Stimulated activated CD4-positive, alpha-beta T cell treated with anti-CD3 and anti-CD28 coated beads, Interleukin-2, amount 100 ng/mL, for 48 hours (primary cell): ENCODE data around the gene PPM1F.

ENCODE experiments used
- DNase-seq, 2 donors: peaks; one replicate each; pipeline ENCODE4 v3.0.0-alpha.2; 2020

The PPM1F gene

GRCh38 chr22:21975273-21975672 is 22.6 kb upstream of the PPM1F start:
- no peak for DNase-seq

GRCh38 chr22:21974058-21974649 is 21.5 kb upstream of the PPM1F start:
- DNase-seq: no peak

- no peak for DNase-seq
Measured at GRCh38 chr22:21972806-21973205, 20.2 kb upstream of the PPM1F start.

- DNase-seq: peak; percentile 48 to 56
Measured at GRCh38 chr22:21972293-21972779, 19.7 kb upstream of the PPM1F start.

GRCh38 chr22:21971858-21972275 is 19.2 kb upstream of the PPM1F start:
- no peak for DNase-seq

- no peak for DNase-seq
Measured at GRCh38 chr22:21970800-21971617, 18.4 kb upstream of the PPM1F start.

GRCh38 chr22:21970037-21970799 is 17.6 kb upstream of the PPM1F start:
- DNase-seq: no peak

GRCh38 chr22:21968452-21969129 is 15.9 kb upstream of the PPM1F start:
- DNase-seq: no peak

GRCh38 chr22:21967693-21968271 is 15.1 kb upstream of the PPM1F start:
- no peak for DNase-seq

- DNase-seq: no peak
Measured at GRCh38 chr22:21966643-21967516, 14.2 kb upstream of the PPM1F start.

GRCh38 chr22:21965762-21966288 is 13.2 kb upstream of the PPM1F start:
- no peak for DNase-seq

GRCh38 chr22:21964918-21965484 is 12.4 kb upstream of the PPM1F start:
- no peak for DNase-seq

- no peak for DNase-seq
Measured at GRCh38 chr22:21964234-21964633, 11.6 kb upstream of the PPM1F start.

- DNase-seq: no peak
Measured at GRCh38 chr22:21963790-21964211, 11.2 kb upstream of the PPM1F start.

GRCh38 chr22:21963286-21963685 is 10.6 kb upstream of the PPM1F start:
- DNase-seq: no peak

GRCh38 chr22:21962655-21962949 is 10.0 kb upstream of the PPM1F start:
- no peak for DNase-seq

GRCh38 chr22:21961886-21962654 is 9.4 kb upstream of the PPM1F start:
- DNase-seq: no peak

GRCh38 chr22:21961127-21961867 is 8.6 kb upstream of the PPM1F start:
- DNase-seq: no peak
